ENCODE measurements around the gene AKT3.
"Not testable (repeated sequence)": the region's sequence is repeated elsewhere in the genome, so short reads cannot be mapped to it uniquely, and the experiment has no call there.

AKT3 gene

DNA sequence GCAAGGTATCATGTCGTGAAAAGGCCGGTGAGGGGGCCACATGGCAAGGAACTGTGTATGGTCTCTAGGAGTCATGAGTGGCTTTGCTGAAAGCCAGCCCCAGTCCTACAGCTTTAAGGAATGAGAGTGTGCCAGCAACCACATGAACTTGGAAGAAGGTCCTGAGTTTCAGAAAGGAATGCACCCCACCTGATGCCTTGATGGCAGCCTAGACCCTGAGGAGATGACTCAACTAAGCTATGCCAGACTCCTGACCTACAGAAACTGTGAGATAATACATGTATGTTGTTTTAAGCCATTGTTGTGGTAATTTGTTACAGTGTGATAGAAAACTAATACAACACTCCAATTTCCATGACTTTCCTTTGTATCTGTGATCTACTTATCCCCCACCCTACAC lies 33.5 kb upstream of the AKT3 start:
- TF ChIP-seq, protein P1, sequence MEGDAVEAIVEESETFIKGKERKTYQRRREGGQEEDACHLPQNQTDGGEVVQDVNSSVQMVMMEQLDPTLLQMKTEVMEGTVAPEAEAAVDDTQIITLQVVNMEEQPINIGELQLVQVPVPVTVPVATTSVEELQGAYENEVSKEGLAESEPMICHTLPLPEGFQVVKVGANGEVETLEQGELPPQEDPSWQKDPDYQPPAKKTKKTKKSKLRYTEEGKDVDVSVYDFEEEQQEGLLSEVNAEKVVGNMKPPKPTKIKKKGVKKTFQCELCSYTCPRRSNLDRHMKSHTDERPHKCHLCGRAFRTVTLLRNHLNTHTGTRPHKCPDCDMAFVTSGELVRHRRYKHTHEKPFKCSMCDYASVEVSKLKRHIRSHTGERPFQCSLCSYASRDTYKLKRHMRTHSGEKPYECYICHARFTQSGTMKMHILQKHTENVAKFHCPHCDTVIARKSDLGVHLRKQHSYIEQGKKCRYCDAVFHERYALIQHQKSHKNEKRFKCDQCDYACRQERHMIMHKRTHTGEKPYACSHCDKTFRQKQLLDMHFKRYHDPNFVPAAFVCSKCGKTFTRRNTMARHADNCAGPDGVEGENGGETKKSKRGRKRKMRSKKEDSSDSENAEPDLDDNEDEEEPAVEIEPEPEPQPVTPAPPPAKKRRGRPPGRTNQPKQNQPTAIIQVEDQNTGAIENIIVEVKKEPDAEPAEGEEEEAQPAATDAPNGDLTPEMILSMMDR (IDR thresholded peaks at IDR 0.05; ENCODE audit: low read depth, low read length), result no peak
- peak; percentile 63 to 85 for DNase-seq (ENCODE audit: low read depth in 2 of 2)
- no peak overlapping the region for H3K4me3 ChIP-seq (replicated peaks in 1 of 2; ENCODE audit: low read depth in 2 of 2, low read length in 2 of 2)

DNA sequence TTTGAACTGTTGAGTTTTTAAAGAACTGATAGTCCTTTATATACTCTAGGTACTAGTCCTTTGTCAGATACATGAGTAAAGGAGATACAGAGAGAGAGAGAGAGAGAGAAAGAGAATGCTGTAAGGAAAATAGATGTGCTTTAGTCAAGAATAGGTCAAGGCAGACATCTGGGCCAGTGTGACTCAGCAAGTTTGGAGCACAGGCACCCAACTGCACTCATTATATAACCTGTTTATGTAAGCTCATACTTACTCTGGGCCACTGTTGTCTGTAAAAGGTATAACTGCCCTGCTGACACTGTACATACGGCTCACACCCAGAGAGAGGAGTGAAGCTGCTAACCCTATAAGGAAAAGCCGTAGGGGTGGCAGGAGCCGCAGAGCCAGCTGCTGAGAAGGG lies 32.2 kb upstream of the AKT3 start:
- TF ChIP-seq, protein P1 (IDR thresholded peaks at IDR 0.05; ENCODE audit: low read depth, low read length), result no peak
- DNase-seq (ENCODE audit: low read depth in 2 of 2), result peak; percentile 32 to 71
- no peak overlapping the region for H3K4me3 ChIP-seq (replicated peaks in 1 of 2; ENCODE audit: low read depth in 2 of 2, low read length in 2 of 2)

DNA sequence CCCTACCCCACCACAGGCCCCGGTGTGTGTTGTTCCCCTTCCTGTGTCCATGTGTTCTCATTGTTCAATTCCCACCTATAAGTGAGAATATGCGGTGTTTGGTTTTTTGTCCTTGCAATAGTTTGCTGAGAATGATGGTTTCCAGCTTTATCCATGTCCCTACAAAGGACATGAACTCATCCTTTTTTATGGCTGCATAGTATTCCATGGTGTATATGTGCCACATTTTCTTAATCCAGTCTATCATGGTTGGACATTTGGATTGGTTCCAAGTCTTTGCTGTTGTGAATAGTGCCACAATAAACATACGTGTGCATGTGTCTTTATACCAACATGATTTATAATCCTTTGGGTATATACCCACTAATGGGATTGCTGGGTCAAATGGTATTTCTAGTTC lies 27.0 kb upstream of the AKT3 start:
- DNase-seq (ENCODE audit: low read depth in 2 of 2); H3K4me3 ChIP-seq (replicated peaks in 1 of 2; ENCODE audit: low read depth in 2 of 2, low read length in 2 of 2): not testable (repeated sequence)

DNA sequence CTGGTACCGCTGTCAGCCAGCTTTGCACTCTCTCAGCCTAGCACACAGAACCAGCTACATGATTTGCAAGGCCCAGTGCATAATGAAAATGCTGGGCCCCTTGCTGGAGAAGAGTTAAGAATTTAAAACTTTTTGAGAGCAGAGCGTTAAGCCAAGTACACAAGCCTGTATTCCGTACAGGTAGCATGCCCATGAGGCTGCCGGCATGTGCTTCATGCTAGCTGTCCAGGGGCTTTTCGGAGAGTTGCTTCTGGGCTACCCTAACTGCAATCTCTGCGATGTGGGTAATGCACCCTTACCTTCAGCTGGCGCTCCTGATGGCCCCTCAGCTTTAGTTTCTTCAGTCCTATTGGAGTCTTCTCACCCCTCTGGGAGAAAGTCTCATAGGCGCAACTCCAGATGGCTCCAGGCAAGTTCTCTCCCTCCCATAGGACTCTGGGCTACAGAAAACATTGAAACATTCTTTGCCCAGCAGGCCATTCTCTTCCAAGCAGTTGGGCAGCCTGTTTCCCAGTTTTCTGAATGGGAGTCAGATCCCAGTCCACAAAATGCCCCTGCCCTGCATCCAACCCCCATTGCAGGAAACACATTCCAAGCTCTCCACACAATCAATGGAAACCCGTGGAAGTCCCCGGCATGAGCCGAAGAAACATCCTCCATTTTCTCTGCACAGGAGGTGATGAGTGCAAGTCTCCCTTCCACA lies 5.7 kb upstream of the AKT3 start:
- TF ChIP-seq, protein P1 (IDR thresholded peaks at IDR 0.05; ENCODE audit: low read depth, low read length), result no peak

DNA sequence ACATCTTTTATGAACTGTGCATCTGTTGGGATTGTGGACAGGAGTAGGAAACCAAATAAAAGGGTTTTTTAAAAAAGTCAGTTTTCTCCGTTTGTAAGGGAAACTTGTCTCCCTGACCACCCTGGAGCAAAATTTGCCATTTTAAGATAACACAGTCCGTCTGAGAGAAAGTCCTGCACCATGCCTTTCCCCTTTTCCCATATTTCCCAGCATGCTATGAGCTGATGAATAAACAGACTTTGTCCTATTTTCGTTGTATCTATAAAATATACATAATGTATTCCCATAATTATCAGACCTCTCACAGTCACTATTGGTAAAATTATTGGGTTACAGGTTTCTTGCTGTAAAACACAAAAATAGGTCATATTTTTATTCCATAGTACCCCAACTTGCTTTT lies 1.7 kb upstream of the AKT3 start:
- H3K4me3 ChIP-seq (replicated peaks in 1 of 2; ENCODE audit: low read depth in 2 of 2, low read length in 2 of 2), result no peak overlapping the region
- no peak for DNase-seq (ENCODE audit: low read depth in 2 of 2)
- TF ChIP-seq, protein P1 (IDR thresholded peaks at IDR 0.05; ENCODE audit: low read depth, low read length), result no peak

More for the DNA sequence above, 5.7 kb upstream of the AKT3 start:
- no peak for DNase-seq (ENCODE audit: low read depth in 2 of 2)
- H3K4me3 ChIP-seq (replicated peaks in 1 of 2; ENCODE audit: low read depth in 2 of 2, low read length in 2 of 2), result no peak overlapping the region

DNA sequence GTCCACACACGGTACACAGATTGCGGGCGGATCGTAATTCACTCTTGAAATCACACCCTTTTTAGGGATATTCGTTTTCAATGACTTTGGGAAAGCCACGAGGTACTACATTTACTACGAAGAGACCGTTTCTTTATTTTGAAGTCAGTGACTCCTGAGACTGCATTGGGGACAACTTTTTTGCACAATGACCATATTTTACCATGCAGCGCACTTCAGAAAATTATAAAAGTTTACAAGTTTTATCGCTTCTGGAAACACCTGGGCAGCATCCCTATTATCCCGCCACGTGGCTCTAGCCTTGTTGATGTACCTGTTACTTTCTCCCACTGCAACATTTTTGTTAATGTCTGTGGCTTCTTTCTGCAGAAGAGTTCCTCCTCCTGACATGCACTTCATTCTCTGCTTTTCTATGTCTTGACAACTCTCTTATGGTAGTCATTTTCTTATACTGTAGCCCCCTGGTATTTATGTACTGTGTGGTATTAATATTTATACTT lies 1.3 kb upstream of the AKT3 start:
- peak overlapping the region; percentile 66 to 79 for H3K4me3 ChIP-seq (replicated peaks in 1 of 2; ENCODE audit: low read depth in 2 of 2, low read length in 2 of 2)
- TF ChIP-seq, protein P1 (IDR thresholded peaks at IDR 0.05; ENCODE audit: low read depth, low read length), result no peak
- DNase-seq (ENCODE audit: low read depth in 2 of 2), result no peak

DNA sequence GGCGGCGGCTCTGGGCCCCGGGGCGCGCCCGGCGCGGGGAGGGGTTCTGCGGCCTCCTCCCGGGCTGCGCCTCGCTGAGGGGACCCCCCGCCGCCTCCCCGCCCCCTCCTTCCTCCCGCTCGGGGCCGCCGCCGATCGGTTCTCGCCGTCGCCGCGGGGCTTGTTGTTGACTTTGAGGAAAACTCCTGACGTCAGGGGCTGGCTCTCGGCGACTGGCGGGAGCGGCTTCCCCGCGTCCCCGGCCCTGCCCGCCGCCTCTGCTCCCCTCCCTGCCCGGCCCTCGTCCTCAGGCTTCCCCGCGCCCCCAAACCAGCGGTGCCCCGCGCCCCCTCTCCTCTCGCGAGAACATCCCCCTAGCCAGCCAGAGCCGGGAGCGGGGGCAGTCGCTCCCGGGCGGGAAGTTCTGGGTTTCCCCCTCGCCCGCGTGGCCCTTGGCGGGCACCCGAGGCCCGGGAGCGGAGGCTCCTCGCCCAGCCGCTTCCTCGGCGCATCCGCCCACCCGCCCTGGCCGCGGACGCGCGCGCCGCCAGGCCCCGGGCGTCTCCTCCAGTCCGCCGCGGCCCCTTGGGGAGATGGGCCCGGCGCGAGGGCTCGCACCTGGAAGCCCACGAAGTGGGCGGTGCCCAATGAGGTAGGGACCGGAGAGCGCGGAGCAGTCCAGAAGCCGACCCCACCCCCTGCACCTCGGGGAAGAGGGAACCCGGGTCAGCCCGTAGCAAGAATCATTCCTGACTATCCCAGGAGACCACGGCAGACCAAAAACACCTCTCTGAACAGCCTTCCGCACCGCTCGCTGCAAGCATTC lies 611 bp upstream of the AKT3 start:
- peak; percentile 69 to 81 for DNase-seq (ENCODE audit: low read depth in 2 of 2)
- peak overlapping the region; percentile 66 to 79 for H3K4me3 ChIP-seq (replicated peaks in 1 of 2; ENCODE audit: low read depth in 2 of 2, low read length in 2 of 2)
- TF ChIP-seq, protein P1 (IDR thresholded peaks at IDR 0.05; ENCODE audit: low read depth, low read length), result no peak
